ENCODE data around the gene PRR33. TPM values are rescaled to one million over a fixed set of nuclear protein-coding genes. Genes with fewer than 3 reads are reported as not detected.

Gene PRR33
- total RNA-seq, 2 donors from 2014 or later: 0.17 TPM; not detected in 1

GRCh38 chr11:1847006-1847735, 44.5 kb downstream of the PRR33 start:
- Histone ChIP-seq H3K9me3 (no peaks in the 10 kb centered on the region), H3K4me1 (replicated peaks) (no peaks in the 10 kb centered on the region), H3K4me3 (no peak overlapping the region), H3K27ac (no peak overlapping the region), H3K27me3 (replicated peaks; ENCODE audit: insufficient read depth) (no peaks in the 10 kb centered on the region), H3K36me3 (no peaks in the 10 kb centered on the region)
- TF ChIP-seq POLR2AphosphoS5 (IDR thresholded peaks at IDR 0.05) (no peak), POLR2A (IDR thresholded peaks at IDR 0.05) (no peak), CTCF (IDR thresholded peaks at IDR 0.05) (no peak)
- intact Hi-C loops (cut with DNase I): no loop called here
- whole genome bisulfite sequencing: 89% methylated on average over 34 of the region's 34 CpGs
- no peak for DNase-seq (ENCODE audit: low spot score)

GRCh38 chr11:1846453-1846932, 45.2 kb downstream of the PRR33 start:
- no peaks in the 10 kb centered on the region for H3K36me3 ChIP-seq
- no peaks in the 10 kb centered on the region for H3K4me1 ChIP-seq (replicated peaks)
- H3K27ac ChIP-seq: no peak overlapping the region
- DNase-seq (ENCODE audit: low spot score): no peak
- TF ChIP-seq CTCF (IDR thresholded peaks at IDR 0.05) (no peak), POLR2AphosphoS5 (IDR thresholded peaks at IDR 0.05) (no peak), POLR2A (IDR thresholded peaks at IDR 0.05) (no peak)
- no peaks in the 10 kb centered on the region for H3K9me3 ChIP-seq
- no peak overlapping the region for H3K4me3 ChIP-seq
- intact Hi-C loops (cut with DNase I): no loop called here
- H3K27me3 ChIP-seq (replicated peaks; ENCODE audit: insufficient read depth): no peaks in the 10 kb centered on the region
- 90% methylated on average over 9 of the region's 9 CpGs for WGBS

GRCh38 chr11:1845561-1846452, 45.9 kb downstream of the PRR33 start:
- no peak overlapping the region for H3K4me3 ChIP-seq
- 87% methylated on average over 21 of the region's 21 CpGs for WGBS
- H3K4me1 ChIP-seq (replicated peaks): no peaks in the 10 kb centered on the region
- H3K27me3 ChIP-seq (replicated peaks; ENCODE audit: insufficient read depth): no peaks in the 10 kb centered on the region
- DNase-seq (ENCODE audit: low spot score): no peak
- H3K27ac ChIP-seq: no peak overlapping the region
- H3K9me3 ChIP-seq: no peaks in the 10 kb centered on the region
- no peak for TF ChIP-seq POLR2AphosphoS5 (IDR thresholded peaks at IDR 0.05)
- no peak for TF ChIP-seq CTCF (IDR thresholded peaks at IDR 0.05)
- TF ChIP-seq POLR2A (IDR thresholded peaks at IDR 0.05): no peak
- H3K36me3 ChIP-seq: no peaks in the 10 kb centered on the region
- intact Hi-C loops (cut with DNase I): no loop called here

GRCh38 chr11:1845095-1845429, 46.6 kb downstream of the PRR33 start:
- no peaks in the 10 kb centered on the region for H3K4me1 ChIP-seq (replicated peaks)
- H3K9me3 ChIP-seq: no peaks in the 10 kb centered on the region
- WGBS: 80% methylated on average over 1 of the region's 1 CpG
- H3K4me3 ChIP-seq: no peak overlapping the region
- TF ChIP-seq POLR2AphosphoS5 (IDR thresholded peaks at IDR 0.05) (no peak), POLR2A (IDR thresholded peaks at IDR 0.05) (no peak), CTCF (IDR thresholded peaks at IDR 0.05) (no peak)
- no peak overlapping the region for H3K27ac ChIP-seq
- no peak for DNase-seq (ENCODE audit: low spot score)
- H3K36me3 ChIP-seq: no peaks in the 10 kb centered on the region
- H3K27me3 ChIP-seq (replicated peaks; ENCODE audit: insufficient read depth): no peaks in the 10 kb centered on the region
- intact Hi-C loops (cut with DNase I): no loop called here

Measured in prostate gland (tissue), 2 donors.